MCF 10A (cell line): ENCODE results near the gene CST7. TPM values are rescaled to one million over a fixed set of nuclear protein-coding genes. Genes with fewer than 3 reads are reported as not detected.

Experiments used
- BruUV-seq: library from RNA; stranded (reverse); fragments of 400-500 nt; replicated peaks from 2 replicates; lab custom pipeline; 2021; lab: Mats Ljungman, UMichigan
- CTCF ChIA-PET: fragments of 300-600 bp; sonication (Branson Sonifier 250); formaldehyde crosslinking; extraction: SDS; loops from one replicate; lab custom pipeline; 2021; ENCODE audit warnings: antibody characterized with exemption, inconsistent platforms; lab: Yijun Ruan, JAX
- POLR2A ChIA-PET: fragments of 300-600, 350-650 bp; sonication (Branson Sonifier 250); formaldehyde crosslinking; extraction: SDS; loops from one replicate; lab custom pipeline; 2020; ENCODE audit warnings: antibody characterized with exemption, inconsistent platforms; lab: Yijun Ruan, JAX
- DNase-seq: peaks from one replicate; pipeline ENCODE4 v3.0.0-alpha.2; 2018; ENCODE audit not compliant: unreplicated experiment
- H3K27ac Mint-ChIP-seq: one replicate; pipeline ENCODE4 v1.8.0; 2022; ENCODE audit warnings: mild to moderate bottlenecking, low read depth, mixed read lengths; ENCODE audit not compliant: unreplicated experiment
- H3K27me3 Mint-ChIP-seq: one replicate; pipeline ENCODE4 v1.8.0; 2022; ENCODE audit warnings: mixed read lengths; ENCODE audit not compliant: insufficient read depth, unreplicated experiment
- H3K36me3 Mint-ChIP-seq: one replicate; pipeline ENCODE4 v1.8.0; 2022; ENCODE audit warnings: mild to moderate bottlenecking, moderate library complexity, mixed read lengths; ENCODE audit not compliant: insufficient read depth, unreplicated experiment
- H3K4me1 Mint-ChIP-seq: one replicate; pipeline ENCODE4 v1.8.0; 2022; ENCODE audit warnings: mixed read lengths; ENCODE audit not compliant: insufficient read depth, unreplicated experiment
- H3K4me3 Mint-ChIP-seq: one replicate; pipeline ENCODE4 v1.8.0; 2022; ENCODE audit warnings: mild to moderate bottlenecking, moderate library complexity, mixed read lengths; ENCODE audit not compliant: unreplicated experiment
- H3K9me3 Mint-ChIP-seq: one replicate; pipeline ENCODE4 v1.8.0; 2022; ENCODE audit warnings: mixed read lengths; ENCODE audit not compliant: unreplicated experiment
- intact Hi-C: fragments of 100-400 bp; cut with micrococcal nuclease; formaldehyde crosslinking; loops from 2 replicates; pipeline ENCODE4 v1.14.1; 2022
- total RNA-seq: library from RNA; stranded (reverse); gene quantifications from 2 replicates; pipeline ENCODE4 v1.2.3, GENCODE V29; 2022
- TF ChIP-seq, protein P1 (sequence below): fragments of 200-600 bp; IDR thresholded peaks from one replicate; pipeline ENCODE4 v1.8.0; 2022; ENCODE audit warnings: antibody characterized with exemption, mild to moderate bottlenecking; ENCODE audit not compliant: unreplicated experiment

CST7 gene
- total RNA-seq, 1 experiment from 2014 or later, result not detected

DNA sequence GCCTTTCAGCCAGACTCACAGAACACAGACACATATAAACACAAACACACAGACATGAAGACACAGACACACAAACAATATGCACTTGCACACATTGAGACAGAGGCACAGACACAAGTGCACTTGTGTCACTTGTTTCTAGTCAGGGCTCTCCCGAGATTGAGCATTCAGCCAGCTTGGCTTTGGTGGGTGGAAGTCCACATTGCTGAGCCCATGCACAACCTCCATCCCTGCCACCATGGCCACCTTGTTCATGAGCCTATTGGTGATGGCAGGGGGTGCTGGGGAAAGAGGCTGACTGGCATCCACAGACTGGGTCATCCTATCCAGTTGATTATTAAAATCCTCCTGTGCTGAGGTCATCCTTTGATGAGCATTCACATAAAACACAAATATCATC lies 11.5 kb upstream of the CST7 start:
- intact Hi-C loops, result no loop called here
- no peak overlapping the region for H3K27ac Mint-ChIP-seq
- CTCF ChIA-PET, result interaction anchor here (0.5 to 1.3 kb wide), 2 partner anchors 17 to 703 kb away, joined by 4 to 5 read pairs; no protein-coding TSS in a partner anchor
- no TSS peak for BruUV-seq
- no peak overlapping the region for H3K4me3 Mint-ChIP-seq
- POLR2A ChIA-PET, result no interaction called here
- H3K27me3 Mint-ChIP-seq, result no peaks in the 10 kb centered on the region
- H3K36me3 Mint-ChIP-seq, result no peaks in the 10 kb centered on the region
- H3K4me1 Mint-ChIP-seq, result no peaks in the 10 kb centered on the region
- no peak for DNase-seq
- TF ChIP-seq, protein P1, sequence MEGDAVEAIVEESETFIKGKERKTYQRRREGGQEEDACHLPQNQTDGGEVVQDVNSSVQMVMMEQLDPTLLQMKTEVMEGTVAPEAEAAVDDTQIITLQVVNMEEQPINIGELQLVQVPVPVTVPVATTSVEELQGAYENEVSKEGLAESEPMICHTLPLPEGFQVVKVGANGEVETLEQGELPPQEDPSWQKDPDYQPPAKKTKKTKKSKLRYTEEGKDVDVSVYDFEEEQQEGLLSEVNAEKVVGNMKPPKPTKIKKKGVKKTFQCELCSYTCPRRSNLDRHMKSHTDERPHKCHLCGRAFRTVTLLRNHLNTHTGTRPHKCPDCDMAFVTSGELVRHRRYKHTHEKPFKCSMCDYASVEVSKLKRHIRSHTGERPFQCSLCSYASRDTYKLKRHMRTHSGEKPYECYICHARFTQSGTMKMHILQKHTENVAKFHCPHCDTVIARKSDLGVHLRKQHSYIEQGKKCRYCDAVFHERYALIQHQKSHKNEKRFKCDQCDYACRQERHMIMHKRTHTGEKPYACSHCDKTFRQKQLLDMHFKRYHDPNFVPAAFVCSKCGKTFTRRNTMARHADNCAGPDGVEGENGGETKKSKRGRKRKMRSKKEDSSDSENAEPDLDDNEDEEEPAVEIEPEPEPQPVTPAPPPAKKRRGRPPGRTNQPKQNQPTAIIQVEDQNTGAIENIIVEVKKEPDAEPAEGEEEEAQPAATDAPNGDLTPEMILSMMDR, result no peak
- no peaks in the 10 kb centered on the region for H3K9me3 Mint-ChIP-seq

DNA sequence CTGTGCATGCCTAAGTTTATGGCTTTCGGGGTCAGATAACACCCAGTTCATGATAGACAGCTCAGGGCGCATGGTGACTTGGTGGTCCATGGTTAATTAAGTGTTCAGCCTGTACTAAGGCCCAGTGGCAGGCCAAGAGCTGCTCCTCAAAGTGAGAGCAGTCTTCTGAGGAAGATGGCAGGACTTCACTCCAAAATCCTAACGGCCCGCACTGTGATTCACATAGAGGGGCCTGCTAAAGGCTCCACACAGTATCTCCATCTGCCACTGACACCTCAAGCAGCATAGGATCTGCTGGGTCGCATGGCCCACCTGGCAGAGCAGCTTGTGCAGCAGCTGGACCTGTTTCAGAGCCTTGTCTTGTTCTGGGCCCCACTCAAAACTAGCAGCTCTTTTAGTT lies 10.6 kb upstream of the CST7 start:
- intact Hi-C loops, result no loop called here
- Mint-ChIP-seq H3K9me3 (no peaks in the 10 kb centered on the region), H3K27ac (no peak overlapping the region), H3K27me3 (no peaks in the 10 kb centered on the region), H3K4me1 (no peaks in the 10 kb centered on the region), H3K36me3 (no peaks in the 10 kb centered on the region), H3K4me3 (no peak overlapping the region)
- no peak for DNase-seq
- TF ChIP-seq, protein P1, result no peak
- no TSS peak for BruUV-seq
- CTCF ChIA-PET, result interaction anchor here (1.3 kb wide), 1 partner anchor 16 kb away, joined by 5 read pairs; no protein-coding TSS in a partner anchor
- POLR2A ChIA-PET, result no interaction called here

DNA sequence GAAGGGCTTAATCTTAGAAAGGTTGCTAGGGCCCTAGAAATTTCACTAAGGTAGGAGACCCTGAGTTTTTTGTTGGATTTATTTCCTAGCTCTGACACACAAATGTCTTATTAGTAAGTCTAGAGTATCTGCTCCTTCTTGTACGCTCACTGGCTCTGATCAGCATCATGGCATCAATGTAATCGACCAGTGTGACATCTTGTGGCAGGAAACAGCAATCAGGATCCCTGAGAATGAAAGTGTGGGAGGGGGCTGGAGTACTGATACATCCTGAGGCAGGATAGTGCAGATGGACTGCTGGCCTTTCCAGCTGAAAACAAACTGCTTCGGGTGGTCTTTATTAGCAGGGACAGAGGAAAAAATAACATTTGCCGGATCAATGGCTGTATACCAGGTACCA lies 10.0 kb upstream of the CST7 start:
- ChIA-PET CTCF (interaction anchor here (0.8 to 1.7 kb wide), 2 partner anchors 8 to 1271 kb away, joined by 3 to 8 read pairs; no protein-coding TSS in a partner anchor), POLR2A (no interaction called here)
- DNase-seq, result no peak
- no peaks in the 10 kb centered on the region for H3K27me3 Mint-ChIP-seq
- H3K4me1 Mint-ChIP-seq, result no peaks in the 10 kb centered on the region
- TF ChIP-seq, protein P1, result no peak
- intact Hi-C loops, result no loop called here
- no peaks in the 10 kb centered on the region for H3K36me3 Mint-ChIP-seq
- peaks cover 4% of the 10 kb centered on the region for H3K9me3 Mint-ChIP-seq
- no TSS peak for BruUV-seq
- H3K27ac Mint-ChIP-seq, result no peak overlapping the region
- no peak overlapping the region for H3K4me3 Mint-ChIP-seq

DNA sequence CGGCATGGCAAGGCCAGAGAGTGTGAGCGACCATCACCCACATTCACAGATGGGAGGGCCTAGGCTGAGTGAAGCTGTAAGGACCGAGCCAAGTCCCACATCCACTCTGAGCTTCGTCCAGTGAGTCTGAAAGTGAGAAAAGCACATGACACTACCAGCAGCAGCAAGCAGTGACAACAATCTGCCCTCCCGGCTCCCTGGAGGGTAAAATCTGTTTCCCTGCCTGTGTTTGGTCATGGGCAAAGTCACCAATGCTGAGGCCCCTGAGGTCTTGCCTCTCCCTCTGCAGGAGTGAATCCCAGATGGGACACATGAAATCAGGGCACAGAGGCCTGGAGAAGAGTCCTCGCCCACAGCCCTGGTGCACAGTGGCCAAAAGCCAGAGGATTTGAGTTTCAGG lies 6.4 kb upstream of the CST7 start:
- TF ChIP-seq, protein P1, result no peak
- Mint-ChIP-seq H3K27me3 (no peaks in the 10 kb centered on the region), H3K27ac (no peak overlapping the region), H3K9me3 (peaks cover 14% of the 10 kb centered on the region), H3K4me1 (no peaks in the 10 kb centered on the region), H3K4me3 (no peak overlapping the region), H3K36me3 (no peaks in the 10 kb centered on the region)
- no TSS peak for BruUV-seq
- ChIA-PET POLR2A (no interaction called here), CTCF (interaction anchor here (0.8 to 0.9 kb wide), 2 partner anchors 10 to 12 kb away, joined by 4 to 5 read pairs; no protein-coding TSS in a partner anchor)
- intact Hi-C loops, result no loop called here
- DNase-seq, result no peak
